Esophagus squamous epithelium (tissue), 5 donors: ENCODE results near the gene ACTRT3. TPM values are rescaled to one million over a fixed set of nuclear protein-coding genes. Genes with fewer than 3 reads are reported as not detected.

Experiments
- DNase-seq: peaks from one replicate; lab custom pipeline; 2025; lab: John Stamatoyannopoulos, UW
- H3K27ac ChIP-seq, 4 donors: fragments of 200-600 bp; sonication (generic); one replicate each; pipeline ENCODE4 v1.5.1; 2016 to 2019; ENCODE audit warnings: mild to moderate bottlenecking in 1 of 4
- H3K27me3 ChIP-seq, 4 donors: fragments of 200-600 bp; sonication (generic); 1 replicate in 3 of 4; 2 replicates in 1 of 4; pipeline versions ENCODE4 v1.5.1 to v1.6.0; 2017 to 2021; ENCODE audit warnings: antibody characterized with exemption in 1 of 4
- H3K36me3 ChIP-seq, 3 donors: fragments of 200-600 bp; sonication (generic); one replicate each; pipeline ENCODE4 v1.5.1; 2016 to 2019
- H3K4me1 ChIP-seq, 3 donors: fragments of 200-600 bp; sonication (generic); one replicate each; pipeline ENCODE4 v1.5.1; 2017 to 2019
- H3K4me3 ChIP-seq, 4 donors: fragments of 200-600 bp; sonication (generic); 1 replicate in 3 of 4; 2 replicates in 1 of 4; pipeline ENCODE4 v1.5.1; 2016 to 2019; ENCODE audit warnings: mild to moderate bottlenecking in 2 of 4, moderate library complexity in 1 of 4
- H3K9me3 ChIP-seq, 3 donors: fragments of 200-600 bp; sonication (generic); one replicate each; pipeline ENCODE4 v1.5.1; 2016 to 2019
- POLR2A ChIP-seq, 4 donors: fragments of 450-650 bp; IDR thresholded peaks; one replicate each; pipeline ENCODE4 v1.6.1; 2017; ENCODE audit warnings: antibody characterized with exemption in 4 of 4, mild to moderate bottlenecking in 4 of 4, moderate library complexity in 3 of 4
- WGBS, 2 donors: methylation state at CpG; one replicate each; pipeline ENCODE4 v1.1.5; 2018; 5-methylcytosine and 5-hydroxymethylcytosine counted together
- intact Hi-C: fragments of 100-400 bp; cut with DNase I; formaldehyde crosslinking; loops from one replicate; pipeline ENCODE4 v1.15.0; 2022
- total RNA-seq, 4 donors: library from RNA; depleted of rRNA; stranded (reverse); fragments of >200 nt; gene quantifications; one replicate each; pipeline ENCODE4 v1.1.0, GENCODE V29; 2016
- TF ChIP-seq, protein P1 (sequence below), 6 experiments: fragments of 450-650 bp in 4 of 6; fragments of 200-600 bp in 2 of 6; sonication (generic) in 2 of 6; IDR thresholded peaks; one replicate each; pipeline ENCODE4 v1.5.1; 2016 to 2019; ENCODE audit warnings: antibody characterized with exemption in 6 of 6, mild to moderate bottlenecking in 4 of 6, moderate library complexity in 4 of 6
- donor health status: DM: yes; HTN: yes; CAD: no.

Gene ACTRT3
- total RNA-seq, 4 donors from 2014 or later = 0.45 to 3.1 (median 2.0) TPM

GRCh38 chr3:169804681-169805080, 35.3 kb upstream of the ACTRT3 start:
- intact Hi-C loops = no loop called here

DNA sequence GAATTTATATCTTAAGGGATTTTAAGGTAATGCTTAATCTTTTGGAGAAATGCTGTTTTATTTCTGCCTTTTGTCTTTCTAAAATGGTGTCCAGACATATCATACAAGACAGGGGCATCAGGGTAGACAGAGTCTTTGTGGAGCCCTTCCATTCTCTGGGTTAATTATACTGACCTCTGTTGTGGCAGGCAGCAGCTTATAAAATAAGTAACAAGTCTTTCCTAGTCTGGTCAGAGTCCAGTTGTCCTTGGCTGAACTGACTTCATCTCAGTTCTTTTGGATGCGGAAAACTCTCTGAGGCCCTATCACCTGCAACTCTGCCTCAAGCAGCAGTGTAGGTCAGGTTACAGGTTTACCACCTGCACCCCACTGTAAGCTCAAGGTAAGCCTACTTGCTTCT, 23.0 kb upstream of the ACTRT3 start:
- Histone ChIP-seq H3K27me3 (no peaks in the 10 kb centered on the region), H3K4me1 (no peaks in the 10 kb centered on the region), H3K9me3 (no peaks in the 10 kb centered on the region), H3K4me3 (no peak overlapping the region), H3K36me3 (peaks cover 0 to 40% (median 9%) of the 10 kb centered on the region in 3 donors), H3K27ac (no peak overlapping the region)
- 100% methylated on average over 1 of the region's 1 CpG for WGBS, 2 donors
- intact Hi-C loops = no loop called here
- TF ChIP-seq, protein P1, sequence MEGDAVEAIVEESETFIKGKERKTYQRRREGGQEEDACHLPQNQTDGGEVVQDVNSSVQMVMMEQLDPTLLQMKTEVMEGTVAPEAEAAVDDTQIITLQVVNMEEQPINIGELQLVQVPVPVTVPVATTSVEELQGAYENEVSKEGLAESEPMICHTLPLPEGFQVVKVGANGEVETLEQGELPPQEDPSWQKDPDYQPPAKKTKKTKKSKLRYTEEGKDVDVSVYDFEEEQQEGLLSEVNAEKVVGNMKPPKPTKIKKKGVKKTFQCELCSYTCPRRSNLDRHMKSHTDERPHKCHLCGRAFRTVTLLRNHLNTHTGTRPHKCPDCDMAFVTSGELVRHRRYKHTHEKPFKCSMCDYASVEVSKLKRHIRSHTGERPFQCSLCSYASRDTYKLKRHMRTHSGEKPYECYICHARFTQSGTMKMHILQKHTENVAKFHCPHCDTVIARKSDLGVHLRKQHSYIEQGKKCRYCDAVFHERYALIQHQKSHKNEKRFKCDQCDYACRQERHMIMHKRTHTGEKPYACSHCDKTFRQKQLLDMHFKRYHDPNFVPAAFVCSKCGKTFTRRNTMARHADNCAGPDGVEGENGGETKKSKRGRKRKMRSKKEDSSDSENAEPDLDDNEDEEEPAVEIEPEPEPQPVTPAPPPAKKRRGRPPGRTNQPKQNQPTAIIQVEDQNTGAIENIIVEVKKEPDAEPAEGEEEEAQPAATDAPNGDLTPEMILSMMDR (IDR thresholded peaks at IDR 0.05) = no peak
- TF ChIP-seq POLR2A (IDR thresholded peaks at IDR 0.05) = no peak
- no peak for DNase-seq

More at GRCh38 chr3:169804681-169805080, 35.3 kb upstream of the ACTRT3 start:
- no peaks in the 10 kb centered on the region for H3K9me3 ChIP-seq
- no peak overlapping the region for H3K4me3 ChIP-seq
- no peak overlapping the region for H3K27ac ChIP-seq
- TF ChIP-seq, protein P1 (IDR thresholded peaks at IDR 0.05) = no peak
- no peak for TF ChIP-seq POLR2A (IDR thresholded peaks at IDR 0.05)
- H3K36me3 ChIP-seq = no peaks in the 10 kb centered on the region
- H3K4me1 ChIP-seq = no peaks in the 10 kb centered on the region
- 82 to 88% methylated on average over 3 of the region's 3 CpGs for WGBS, 2 donors
- no peaks in the 10 kb centered on the region for H3K27me3 ChIP-seq
- no peak for DNase-seq

DNA sequence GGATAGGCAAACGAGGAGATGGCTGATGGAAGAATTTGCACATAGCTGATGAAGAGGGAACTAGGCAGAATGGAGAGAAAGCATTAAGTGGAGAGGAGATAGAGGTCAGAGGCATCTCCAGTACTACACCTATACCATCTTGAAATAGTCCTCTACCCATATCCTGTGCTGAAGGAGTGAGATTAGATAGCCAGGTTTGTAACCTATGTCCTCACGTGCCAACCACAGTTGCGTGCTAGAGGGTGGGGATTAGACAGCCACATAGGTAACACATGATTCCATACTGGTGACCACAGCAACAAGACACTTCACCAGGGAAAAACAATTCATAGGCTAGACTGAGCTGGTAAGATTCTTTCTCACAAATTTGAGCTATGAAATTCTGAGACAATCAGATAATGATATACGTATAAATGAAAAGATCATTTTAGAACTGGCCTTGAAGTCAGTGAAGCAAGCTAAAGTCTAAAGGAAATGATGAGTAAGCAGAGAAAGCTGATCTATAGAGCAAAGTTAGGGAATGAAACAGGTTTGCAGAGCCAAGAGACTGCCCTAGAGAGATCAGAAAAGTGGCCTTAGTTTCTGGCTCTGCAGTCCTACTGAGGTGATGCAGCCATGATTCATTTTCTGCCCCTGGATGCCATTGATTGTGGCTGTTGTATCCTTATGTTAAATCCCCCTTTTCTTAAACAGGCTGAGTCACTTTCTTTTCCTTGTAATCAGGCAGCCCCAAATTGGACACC, 21.5 kb upstream of the ACTRT3 start:
- intact Hi-C loops = no loop called here
- no peaks in the 10 kb centered on the region for H3K4me1 ChIP-seq
- H3K9me3 ChIP-seq = no peaks in the 10 kb centered on the region
- no peak for DNase-seq
- H3K27ac ChIP-seq = no peak overlapping the region
- H3K27me3 ChIP-seq = no peaks in the 10 kb centered on the region
- TF ChIP-seq, protein P1 (IDR thresholded peaks at IDR 0.05) = no peak
- TF ChIP-seq POLR2A (IDR thresholded peaks at IDR 0.05) = no peak
- H3K4me3 ChIP-seq = no peak overlapping the region
- WGBS, 2 donors = 83 to 90% methylated on average over 4 of the region's 4 CpGs
- peaks cover 0 to 55% (median 16%) of the 10 kb centered on the region in 3 donors for H3K36me3 ChIP-seq

- H3K9me3 ChIP-seq = no peaks in the 10 kb centered on the region
- TF ChIP-seq, protein P1 (IDR thresholded peaks at IDR 0.05) = no peak
- H3K4me3 ChIP-seq = no peak overlapping the region
- peaks cover 0 to 61% (median 20%) of the 10 kb centered on the region in 3 donors for H3K36me3 ChIP-seq
- no peak for DNase-seq
- H3K4me1 ChIP-seq = no peaks in the 10 kb centered on the region
- H3K27ac ChIP-seq = no peak overlapping the region
- no peaks in the 10 kb centered on the region for H3K27me3 ChIP-seq
- intact Hi-C loops = no loop called here
Observed at GRCh38 chr3:169790219-169790618, 20.9 kb upstream of the ACTRT3 start.

- no peak overlapping the region for H3K4me3 ChIP-seq
- H3K36me3 ChIP-seq = peaks cover 0 to 83% (median 21%) of the 10 kb centered on the region in 3 donors
- no peak overlapping the region for H3K27ac ChIP-seq
Observed at GRCh38 chr3:169787791-169788190, 18.4 kb upstream of the ACTRT3 start.

More at GRCh38 chr3:169787791-169788190, 18.4 kb upstream of the ACTRT3 start:
- intact Hi-C loops = no loop called here
- WGBS, 2 donors = 67 to 84% methylated on average over 1 of the region's 1 CpG
- DNase-seq = no peak
- Histone ChIP-seq H3K27me3 (no peaks in the 10 kb centered on the region), H3K9me3 (no peaks in the 10 kb centered on the region), H3K4me1 (no peaks in the 10 kb centered on the region)
- TF ChIP-seq POLR2A (IDR thresholded peaks at IDR 0.05) = no peak
- TF ChIP-seq, protein P1 (IDR thresholded peaks at IDR 0.05) = no peak
